IMR-90 (cell line): ENCODE results near the gene WNT4. TPM values are rescaled to one million over a fixed set of nuclear protein-coding genes. Genes with fewer than 3 reads are reported as not detected.

Experiments used
- ATAC-seq: fragments of 200-7000 bp; cut with Tn5 transposase; 2 replicates; pipeline ENCODE4 v1.9.1; 2020; ENCODE audit warnings: low read depth, mild to moderate bottlenecking, moderate library complexity
- BruUV-seq: library from RNA; stranded (reverse); fragments of 400-500 nt; replicated peaks from 2 replicates; lab custom pipeline; 2021; lab: Mats Ljungman, UMichigan
- CTCF ChIA-PET: fragments of 300-600 bp; formaldehyde crosslinking; extraction: SDS; loops from one replicate; lab custom pipeline; 2021; ENCODE audit warnings: antibody characterized with exemption; lab: Yijun Ruan, JAX
- POLR2A ChIA-PET: fragments of 300-600 bp; sonication (Branson Sonifier 250); formaldehyde crosslinking; loops from one replicate; lab custom pipeline; 2022; ENCODE audit warnings: antibody characterized with exemption; ENCODE audit not compliant: unreplicated experiment; lab: Charles Lee
- DNase-seq: peaks from one replicate; pipeline ENCODE4 v3.0.0; 2013
- H2AFZ ChIP-seq: replicated peaks from 2 replicates; pipeline ENCODE3; 2013; ENCODE audit warnings: low read length, mild to moderate bottlenecking; ENCODE audit not compliant: poor library complexity
- H2AK5ac ChIP-seq: 2 replicates; pipeline ENCODE4 v1.6.1; 2013; ENCODE audit warnings: low read depth, low read length, inconsistent platforms
- H2AK9ac ChIP-seq: replicated peaks from 2 replicates; pipeline ENCODE3; 2013; ENCODE audit warnings: mild to moderate bottlenecking, low read depth, low read length, moderate library complexity; ENCODE audit not compliant: poor library complexity
- H2BK120ac ChIP-seq: 2 replicates; pipeline ENCODE4 v1.6.1; 2013; ENCODE audit warnings: low read depth, low read length, inconsistent platforms
- H2BK15ac ChIP-seq: 3 replicates; pipeline ENCODE4 v1.6.1; 2013; ENCODE audit warnings: low read depth, low read length, inconsistent platforms
- H2BK20ac ChIP-seq: 2 replicates; pipeline ENCODE4 v1.6.1; 2013; ENCODE audit warnings: low read depth, mild to moderate bottlenecking, inconsistent platforms, low read length, moderate library complexity
- H2BK5ac ChIP-seq: 2 replicates; pipeline ENCODE4 v1.6.1; 2013; ENCODE audit warnings: mild to moderate bottlenecking, low read depth, low read length, inconsistent platforms; ENCODE audit not compliant: poor library complexity, severe bottlenecking
- H3K14ac ChIP-seq: replicated peaks from 2 replicates; pipeline ENCODE4 v1.6.1; 2013; ENCODE audit warnings: low read depth, low read length, inconsistent platforms
- H3K18ac ChIP-seq: 2 replicates; pipeline ENCODE4 v1.6.1; 2013; ENCODE audit warnings: low read depth, low read length, control low read depth
- H3K23ac ChIP-seq: 2 replicates; pipeline ENCODE4 v1.6.1; 2013; ENCODE audit warnings: low read depth, low read length, inconsistent platforms
- H3K27ac ChIP-seq: 2 replicates; pipeline ENCODE4 v1.5.1; 2013; ENCODE audit warnings: mild to moderate bottlenecking, control low read depth, low read length; ENCODE audit not compliant: insufficient read depth
- H3K27me3 ChIP-seq: 2 replicates; pipeline ENCODE4 v1.6.1; 2013; ENCODE audit warnings: low read length; ENCODE audit not compliant: control insufficient read depth, insufficient read depth
- H3K36me3 ChIP-seq: 2 replicates; pipeline ENCODE4 v1.6.1; 2013; ENCODE audit warnings: low read length, mixed read lengths; ENCODE audit not compliant: control insufficient read depth, insufficient read depth
- H3K4ac ChIP-seq: 2 replicates; pipeline ENCODE4 v1.6.1; 2013; ENCODE audit warnings: low read depth, low read length, inconsistent platforms
- H3K4me1 ChIP-seq: 2 replicates; pipeline ENCODE4 v1.6.1; 2013; ENCODE audit warnings: low read length, mixed read lengths; ENCODE audit not compliant: control insufficient read depth, insufficient read depth
- H3K4me2 ChIP-seq: 2 replicates; pipeline ENCODE4 v1.6.1; 2013; ENCODE audit warnings: low read depth, mild to moderate bottlenecking, control low read depth, low read length, moderate library complexity
- H3K4me3 ChIP-seq: 2 replicates; pipeline ENCODE4 v1.5.1; 2013; ENCODE audit warnings: low read depth, mild to moderate bottlenecking, control low read depth, low read length, moderate library complexity; ENCODE audit not compliant: insufficient read depth
- H3K56ac ChIP-seq: 2 replicates; pipeline ENCODE4 v1.6.1; 2013; ENCODE audit warnings: low read length, inconsistent platforms; ENCODE audit not compliant: insufficient read depth; ENCODE audit errors: extremely low read depth
- H3K79me1 ChIP-seq, 2 experiments: 2 replicates each; pipeline ENCODE4 v1.6.1; 2013; ENCODE audit warnings: low read length in 2 of 2, inconsistent platforms in 1 of 2, low read depth in 1 of 2
- H3K9ac ChIP-seq: 2 replicates; pipeline ENCODE4 v1.6.1; 2013; ENCODE audit warnings: low read depth, low read length, control low read depth
- H3K9me1 ChIP-seq: 2 replicates; pipeline ENCODE4 v1.6.1; 2013; ENCODE audit warnings: low read length, inconsistent platforms; ENCODE audit not compliant: insufficient read depth
- H3K9me3 ChIP-seq: 2 replicates; pipeline ENCODE4 v1.6.1; 2013; ENCODE audit warnings: low read length; ENCODE audit not compliant: control insufficient read depth, insufficient read depth
- H4K20me1 ChIP-seq: 2 replicates; pipeline ENCODE4 v1.6.1; 2013; ENCODE audit warnings: low read length, inconsistent platforms; ENCODE audit not compliant: insufficient read depth
- H4K5ac ChIP-seq: 2 replicates; pipeline ENCODE4 v1.6.1; 2013; ENCODE audit warnings: mild to moderate bottlenecking, low read depth, low read length, control low read depth
- H4K8ac ChIP-seq, 2 experiments: 2 replicates each; pipeline ENCODE4 v1.6.1; 2013; ENCODE audit warnings: low read depth in 2 of 2, low read length in 2 of 2, control low read depth in 1 of 2, inconsistent platforms in 1 of 2
- H4K91ac ChIP-seq: 2 replicates; pipeline ENCODE4 v1.6.1; 2013; ENCODE audit warnings: low read depth, low read length, inconsistent platforms; ENCODE audit not compliant: insufficient read depth
- BHLHE40 ChIP-seq: fragments of 150-350 bp; IDR thresholded peaks from 2 replicates; pipeline ENCODE4 v1.6.1; 2016; ENCODE audit warnings: mild to moderate bottlenecking, low read depth, low read length
- CEBPB ChIP-seq: IDR thresholded peaks from 2 replicates; pipeline ENCODE4 v1.6.1; 2012; ENCODE audit warnings: low read depth, low read length, improper control_type of control experiment
- CHD1 ChIP-seq: IDR thresholded peaks from 2 replicates; pipeline ENCODE4 v1.6.1; 2012; ENCODE audit warnings: low read depth, low read length, improper control_type of control experiment
- FOS ChIP-seq: fragments of 150-350 bp; IDR thresholded peaks from 2 replicates; pipeline ENCODE4 v1.6.1; 2016; ENCODE audit warnings: low read depth, low read length
- MAFK ChIP-seq: IDR thresholded peaks from 2 replicates; pipeline ENCODE4 v1.6.1; 2012; ENCODE audit warnings: low read depth, low read length, improper control_type of control experiment
- MAZ ChIP-seq: IDR thresholded peaks from 2 replicates; pipeline ENCODE4 v1.6.1; 2012; ENCODE audit warnings: low read depth, mild to moderate bottlenecking, low read length, improper control_type of control experiment, moderate library complexity, borderline replicate concordance
- MXI1 ChIP-seq: IDR thresholded peaks from 2 replicates; pipeline ENCODE4 v1.6.1; 2012; ENCODE audit warnings: low read depth, mild to moderate bottlenecking, low read length, moderate library complexity, borderline replicate concordance
- NFE2L2 ChIP-seq: fragments of 150-350 bp; IDR thresholded peaks from 2 replicates; pipeline ENCODE4 v1.6.1; 2016; ENCODE audit warnings: low read depth, mild to moderate bottlenecking, low read length
- POLR2A ChIP-seq: IDR thresholded peaks from 2 replicates; pipeline ENCODE4 v1.6.1; 2012; ENCODE audit warnings: mild to moderate bottlenecking, low read depth, low read length
- RCOR1 ChIP-seq: IDR thresholded peaks from 2 replicates; pipeline ENCODE4 v1.6.1; 2012; ENCODE audit warnings: mild to moderate bottlenecking, low read length, improper control_type of control experiment; ENCODE audit not compliant: insufficient replicate concordance
- RFX5 ChIP-seq: IDR thresholded peaks from 2 replicates; pipeline ENCODE4 v1.8.0; 2012; ENCODE audit warnings: low read depth, mild to moderate bottlenecking, low read length, moderate library complexity
- SMC3 ChIP-seq: fragments of 150-350 bp; IDR thresholded peaks from 2 replicates; pipeline ENCODE4 v1.6.1; 2016; ENCODE audit warnings: low read depth, mild to moderate bottlenecking, antibody characterized with exemption, low read length, moderate library complexity
- WGBS, 2 experiments: methylation state at CpG; one replicate each; pipeline versions ENCODE4 v1.1.5 to v1.1.7; 2013; ENCODE audit warnings: missing lambda C conversion rate in 2 of 2; ENCODE audit not compliant: insufficient read length in 1 of 2; ENCODE audit errors: extremely low coverage in 2 of 2; 5-methylcytosine and 5-hydroxymethylcytosine counted together
- dilution Hi-C: fragments of 300-500 bp; cut with HindIII; formaldehyde crosslinking; loops from one replicate; pipeline ENCODE4 v1.14.3; 2018; ENCODE audit warnings: low sequenced_read_pairs; ENCODE audit not compliant: unreplicated experiment
- in situ Hi-C: fragments of 300-500 bp; cut with MboI; formaldehyde crosslinking; loops from 3 replicates; pipeline ENCODE4 v1.14.3; 2019; ENCODE audit warnings: low sequenced_read_pairs, inconsistent platforms, mixed read lengths
- intact Hi-C: fragments of 100-400 bp; cut with micrococcal nuclease; formaldehyde crosslinking; loops from 2 replicates; pipeline ENCODE4 v1.10.0; 2022
- polyA plus RNA-seq, 3 experiments: library from polyadenylated mRNA; depleted of rRNA; stranded (reverse); fragments of >200 nt; gene quantifications; 2 replicates each; pipeline ENCODE4 v1.2.3, GENCODE V29; 2012; ENCODE audit warnings: low replicate concordance in 1 of 3
- total RNA-seq: library from RNA; depleted of rRNA; stranded (reverse); fragments of >200 nt; gene quantifications from 2 replicates; pipeline ENCODE4 v1.2.3, GENCODE V29; 2012
- TF ChIP-seq, protein P1 (sequence below): fragments of 150-350 bp; IDR thresholded peaks from 2 replicates; pipeline ENCODE4 v1.6.1; 2017; ENCODE audit warnings: mild to moderate bottlenecking, antibody characterized with exemption, low read length, low read depth
- TF ChIP-seq, protein P2 (sequence below): fragments of 150-350 bp; IDR thresholded peaks from 2 replicates; pipeline ENCODE4 v1.6.1; 2016; ENCODE audit warnings: low read depth, mild to moderate bottlenecking, low read length, moderate library complexity, borderline replicate concordance
- TF ChIP-seq, protein P3 (sequence below): conservative IDR thresholded peaks from 2 replicates; pipeline ENCODE4 v1.5.1; 2012; ENCODE audit warnings: mild to moderate bottlenecking, low read depth, low read length, improper control_type of control experiment

WNT4 gene
- total and polyA plus RNA-seq, 2 of the 4 experiments (the other 2 are of a cell fraction) = not detected

DNA sequence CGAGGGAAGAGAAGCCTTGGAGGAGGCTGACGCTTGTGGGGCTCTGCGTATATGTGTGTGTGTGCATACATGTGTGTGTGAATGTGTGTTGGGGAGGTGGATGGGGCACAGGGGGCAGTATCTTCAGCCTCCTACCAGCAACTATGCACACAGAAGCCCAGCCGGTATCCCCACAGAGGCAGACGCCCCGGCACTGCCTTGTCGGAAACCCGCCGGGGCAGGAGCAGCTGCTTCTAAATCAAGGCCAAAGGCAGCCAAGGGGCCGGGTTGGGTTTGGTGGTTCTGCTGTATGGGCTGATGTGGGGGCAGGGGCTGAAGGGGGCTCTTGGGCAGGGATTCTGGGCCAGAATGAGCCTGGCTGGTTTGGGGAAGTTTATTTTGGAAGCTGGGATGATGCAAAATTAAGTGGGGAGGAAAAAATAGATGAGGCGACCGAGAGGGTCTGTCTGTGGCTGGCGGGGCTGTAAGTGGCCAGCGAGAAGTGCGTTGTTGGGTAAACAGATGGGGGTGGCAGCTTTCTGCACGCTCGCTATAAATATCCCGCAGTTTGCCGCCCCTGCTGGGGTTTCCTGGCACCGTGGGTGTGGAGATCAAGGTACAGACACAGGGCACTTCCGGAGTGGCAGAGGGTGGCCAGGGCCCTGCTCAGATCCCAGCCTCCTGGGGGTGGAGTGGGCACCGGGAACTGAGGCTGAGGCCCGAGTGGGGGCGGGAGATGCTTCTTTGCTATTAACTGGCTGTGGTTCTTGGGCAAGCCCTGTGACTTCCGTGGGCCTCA, 11.0 kb upstream of the WNT4 start:
- intact Hi-C loops (no loop called here), dilution Hi-C loops (no loop called here)
- no peak for ATAC-seq
- TF ChIP-seq FOS = no peak
- TF ChIP-seq POLR2A = no peak
- TF ChIP-seq RCOR1 = no peak
- no peak for TF ChIP-seq SMC3
- TF ChIP-seq MXI1 = no peak
- TF ChIP-seq MAZ = no peak
- TF ChIP-seq BHLHE40 = no peak
- TF ChIP-seq CEBPB = no peak
- TF ChIP-seq NFE2L2 = no peak
- no peak for TF ChIP-seq CHD1
- TF ChIP-seq, protein P1, sequence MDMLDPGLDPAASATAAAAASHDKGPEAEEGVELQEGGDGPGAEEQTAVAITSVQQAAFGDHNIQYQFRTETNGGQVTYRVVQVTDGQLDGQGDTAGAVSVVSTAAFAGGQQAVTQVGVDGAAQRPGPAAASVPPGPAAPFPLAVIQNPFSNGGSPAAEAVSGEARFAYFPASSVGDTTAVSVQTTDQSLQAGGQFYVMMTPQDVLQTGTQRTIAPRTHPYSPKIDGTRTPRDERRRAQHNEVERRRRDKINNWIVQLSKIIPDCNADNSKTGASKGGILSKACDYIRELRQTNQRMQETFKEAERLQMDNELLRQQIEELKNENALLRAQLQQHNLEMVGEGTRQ = no peak
- no peak for TF ChIP-seq RFX5
- no peak for TF ChIP-seq MAFK
- TF ChIP-seq, protein P2, sequence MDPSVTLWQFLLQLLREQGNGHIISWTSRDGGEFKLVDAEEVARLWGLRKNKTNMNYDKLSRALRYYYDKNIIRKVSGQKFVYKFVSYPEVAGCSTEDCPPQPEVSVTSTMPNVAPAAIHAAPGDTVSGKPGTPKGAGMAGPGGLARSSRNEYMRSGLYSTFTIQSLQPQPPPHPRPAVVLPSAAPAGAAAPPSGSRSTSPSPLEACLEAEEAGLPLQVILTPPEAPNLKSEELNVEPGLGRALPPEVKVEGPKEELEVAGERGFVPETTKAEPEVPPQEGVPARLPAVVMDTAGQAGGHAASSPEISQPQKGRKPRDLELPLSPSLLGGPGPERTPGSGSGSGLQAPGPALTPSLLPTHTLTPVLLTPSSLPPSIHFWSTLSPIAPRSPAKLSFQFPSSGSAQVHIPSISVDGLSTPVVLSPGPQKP = no peak
- TF ChIP-seq, protein P3, sequence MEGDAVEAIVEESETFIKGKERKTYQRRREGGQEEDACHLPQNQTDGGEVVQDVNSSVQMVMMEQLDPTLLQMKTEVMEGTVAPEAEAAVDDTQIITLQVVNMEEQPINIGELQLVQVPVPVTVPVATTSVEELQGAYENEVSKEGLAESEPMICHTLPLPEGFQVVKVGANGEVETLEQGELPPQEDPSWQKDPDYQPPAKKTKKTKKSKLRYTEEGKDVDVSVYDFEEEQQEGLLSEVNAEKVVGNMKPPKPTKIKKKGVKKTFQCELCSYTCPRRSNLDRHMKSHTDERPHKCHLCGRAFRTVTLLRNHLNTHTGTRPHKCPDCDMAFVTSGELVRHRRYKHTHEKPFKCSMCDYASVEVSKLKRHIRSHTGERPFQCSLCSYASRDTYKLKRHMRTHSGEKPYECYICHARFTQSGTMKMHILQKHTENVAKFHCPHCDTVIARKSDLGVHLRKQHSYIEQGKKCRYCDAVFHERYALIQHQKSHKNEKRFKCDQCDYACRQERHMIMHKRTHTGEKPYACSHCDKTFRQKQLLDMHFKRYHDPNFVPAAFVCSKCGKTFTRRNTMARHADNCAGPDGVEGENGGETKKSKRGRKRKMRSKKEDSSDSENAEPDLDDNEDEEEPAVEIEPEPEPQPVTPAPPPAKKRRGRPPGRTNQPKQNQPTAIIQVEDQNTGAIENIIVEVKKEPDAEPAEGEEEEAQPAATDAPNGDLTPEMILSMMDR = no peak

More for the DNA sequence above, 11.0 kb upstream of the WNT4 start:
- Histone ChIP-seq H2BK5ac (no peak overlapping the region), H2AK9ac (no peak overlapping the region), H2BK120ac (no peak overlapping the region), H2BK15ac (no peak overlapping the region), H2AK5ac (no peak overlapping the region), H3K27me3 (peaks cover 59% of the 10 kb centered on the region), H4K8ac (no peak overlapping the region), H2BK20ac (no peak overlapping the region), H3K79me1 (no peaks in the 10 kb centered on the region), H3K14ac (no peak overlapping the region), H3K56ac (no peak overlapping the region), H3K36me3 (no peaks in the 10 kb centered on the region), H3K9ac (no peak overlapping the region), H3K23ac (no peak overlapping the region), H4K91ac (no peak overlapping the region), H3K27ac (no peak overlapping the region), H3K9me3 (no peaks in the 10 kb centered on the region), H3K4me2 (no peak overlapping the region), H4K20me1 (peaks cover 5% of the 10 kb centered on the region; the same call in 1 of the 2 replicates), H3K4me1 (no peaks in the 10 kb centered on the region), H3K9me1 (0 out of 2 replicates have a peak, but pooled peaks cover 3% of the 10 kb centered on the region), H3K4ac (no peak overlapping the region), H4K5ac (no peak overlapping the region), H2AFZ (no peak overlapping the region), H3K18ac (no peak overlapping the region), H3K4me3 (no peak overlapping the region)
- no peak for DNase-seq
- ChIA-PET CTCF (interaction anchor here (0.6 kb wide), 1 partner anchor 1223 kb away, joined by 3 read pairs; no protein-coding TSS in a partner anchor), POLR2A (no interaction called here)
- whole genome bisulfite sequencing, 2 experiments = 30% methylated on average over 4 of the region's 25 CpGs; no CpG with 5 or more reads in 1 of the 2 experiments
- in situ Hi-C loops = no loop called here
- BruUV-seq = no TSS peak
